Immature natural killer cell (primary cell): ENCODE data around the gene XIRP2. TPM values are rescaled to one million over a fixed set of nuclear protein-coding genes. Genes with fewer than 3 reads are reported as not detected.

Experiments used
- DNase-seq, 3 donors: peaks; one replicate each; pipeline ENCODE4 v3.0.0; 2022; ENCODE audit warnings: mixed read lengths in 1 of 3
- H3K27ac Mint-ChIP-seq, 6 donors: one replicate each; pipeline ENCODE4 v1.8.0; 2020; ENCODE audit warnings: mixed read lengths in 6 of 6, mild to moderate bottlenecking in 5 of 6, inconsistent platforms in 4 of 6, moderate library complexity in 3 of 6
- H3K27me3 Mint-ChIP-seq, 3 donors: one replicate each; pipeline ENCODE4 v1.8.0; 2020 to 2021; ENCODE audit warnings: low read depth in 3 of 3, mild to moderate bottlenecking in 3 of 3, mixed read lengths in 3 of 3, moderate library complexity in 3 of 3, inconsistent platforms in 1 of 3
- H3K36me3 Mint-ChIP-seq, 3 donors: one replicate each; pipeline ENCODE4 v1.8.0; 2020; ENCODE audit warnings: mixed read lengths in 3 of 3, inconsistent platforms in 2 of 3, mild to moderate bottlenecking in 2 of 3
- H3K4me1 Mint-ChIP-seq, 2 donors: one replicate each; pipeline ENCODE4 v1.8.0; 2020; ENCODE audit warnings: inconsistent platforms in 2 of 2, mild to moderate bottlenecking in 2 of 2, mixed read lengths in 2 of 2, moderate library complexity in 1 of 2
- H3K4me3 Mint-ChIP-seq, 5 donors: one replicate each; pipeline ENCODE4 v1.8.0; 2020; ENCODE audit warnings: mild to moderate bottlenecking in 5 of 5, mixed read lengths in 5 of 5, inconsistent platforms in 3 of 5, moderate library complexity in 3 of 5
- H3K9me3 Mint-ChIP-seq, 6 donors: one replicate each; pipeline ENCODE4 v1.8.0; 2020; ENCODE audit warnings: mild to moderate bottlenecking in 6 of 6, mixed read lengths in 6 of 6, inconsistent platforms in 4 of 6, moderate library complexity in 3 of 6
- polyA plus RNA-seq, 3 donors: library from polyadenylated mRNA; unstranded; fragments of 300-500 nt; fragmentation: Illumina TruSeq; gene quantifications; one replicate each; pipeline ENCODE4 v1.2.3, GENCODE V29; 2021

Gene XIRP2
- polyA plus RNA-seq = under 1 TPM in 1 of 3 donors, not detected in 2; 0.08 TPM

DNA sequence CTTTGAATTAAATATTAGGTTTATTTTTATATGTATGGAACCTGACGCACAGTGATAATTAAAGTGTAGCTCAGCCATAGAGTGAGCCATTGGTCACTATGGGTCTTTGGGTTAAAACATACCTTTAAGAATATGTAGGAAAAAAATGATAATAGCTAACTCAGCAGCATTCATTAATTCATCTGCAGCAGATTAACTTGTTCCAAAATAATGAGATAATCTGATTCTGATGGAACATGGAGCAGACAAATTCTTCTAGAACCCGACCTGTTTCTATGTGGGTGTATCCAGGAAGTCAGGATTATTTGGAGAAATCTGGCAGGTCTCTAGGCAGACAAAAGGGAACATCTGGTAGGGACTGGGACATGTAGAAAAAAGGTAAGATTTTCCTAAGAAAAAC is at the start of gene XIRP2:
Gene XIRP2 (plus strand): TSS at position 301 of the 400 bp plus-strand sequence. CDS start 15,003 bp downstream, outside the sequence.
- no peaks in the 10 kb centered on the region for H3K27me3 Mint-ChIP-seq
- H3K4me3 Mint-ChIP-seq = no peak within 1 kb of the TSS
- no peak for DNase-seq
- no peaks in the 10 kb centered on the region for H3K4me1 Mint-ChIP-seq
- H3K27ac Mint-ChIP-seq = no peak within 1 kb of the TSS
- peaks cover 0 to 23% (median 10%) of the 10 kb centered on the region in 6 donors for H3K9me3 Mint-ChIP-seq
- H3K36me3 Mint-ChIP-seq = no peaks in the 10 kb centered on the region

DNA sequence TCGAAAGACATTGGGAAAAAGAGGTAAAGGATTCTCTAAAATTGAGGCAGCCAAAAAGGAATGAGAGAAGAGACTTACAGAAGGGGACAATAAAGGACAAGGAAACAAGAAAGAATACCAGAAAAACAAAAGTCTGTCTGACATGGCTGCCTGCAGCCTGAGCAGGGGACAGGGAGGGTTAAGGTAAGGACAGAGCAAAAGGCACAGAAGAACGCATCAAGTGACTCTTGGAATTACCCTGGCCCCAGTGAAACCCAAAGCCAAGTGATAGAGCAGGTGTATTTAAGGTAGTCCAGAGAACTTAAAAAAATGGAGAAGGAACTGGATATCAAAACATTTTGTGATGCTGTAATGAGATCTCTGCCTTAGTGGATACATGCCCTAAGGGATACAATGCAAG is 47.1 kb upstream of the XIRP2 start:
- H3K4me3 Mint-ChIP-seq = no peak overlapping the region
- no peak overlapping the region for H3K27ac Mint-ChIP-seq
- H3K4me1 Mint-ChIP-seq = no peaks in the 10 kb centered on the region
- H3K36me3 Mint-ChIP-seq = no peaks in the 10 kb centered on the region
- peaks cover 0 to 1% (median 0%) of the 10 kb centered on the region in 3 donors for H3K27me3 Mint-ChIP-seq
- no peak for DNase-seq
- H3K9me3 Mint-ChIP-seq = peaks cover 10 to 34% (median 14%) of the 10 kb centered on the region in 6 donors

GRCh38 chr2:166841679-166842078 is 46.6 kb upstream of the XIRP2 start:
- Mint-ChIP-seq H3K4me3 (no peak overlapping the region), H3K27ac (no peak overlapping the region), H3K36me3 (peaks cover 0 to 3% (median 0%) of the 10 kb centered on the region in 3 donors), H3K27me3 (peaks cover 0 to 1% (median 0%) of the 10 kb centered on the region in 3 donors), H3K9me3 (peaks cover 14 to 39% (median 18%) of the 10 kb centered on the region in 6 donors), H3K4me1 (no peaks in the 10 kb centered on the region)
- no peak for DNase-seq

DNA sequence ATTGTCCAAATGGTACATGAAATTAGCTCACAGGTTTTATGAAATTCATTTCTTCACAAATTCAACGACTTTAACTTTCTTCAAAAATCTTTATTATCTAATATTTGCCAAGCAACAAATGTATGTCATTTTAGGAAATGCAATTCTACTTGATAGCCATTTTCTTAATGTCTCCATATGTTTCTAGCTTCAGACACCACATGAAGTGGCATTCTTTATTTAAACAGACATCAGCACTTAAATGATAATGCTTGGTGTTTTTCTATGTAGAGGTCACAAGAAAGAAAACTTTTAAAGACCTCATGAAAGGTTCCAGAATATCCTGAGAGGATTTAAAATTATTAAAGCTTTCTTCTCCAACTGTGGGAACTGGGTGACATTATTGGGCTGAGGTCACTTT is 44.2 kb upstream of the XIRP2 start:
- Mint-ChIP-seq H3K27ac (no peak overlapping the region), H3K4me3 (no peak overlapping the region), H3K4me1 (no peaks in the 10 kb centered on the region), H3K36me3 (peaks cover 0 to 3% (median 0%) of the 10 kb centered on the region in 3 donors), H3K9me3 (peaks cover 13 to 57% (median 29%) of the 10 kb centered on the region in 6 donors), H3K27me3 (no peaks in the 10 kb centered on the region)
- no peak for DNase-seq

DNA sequence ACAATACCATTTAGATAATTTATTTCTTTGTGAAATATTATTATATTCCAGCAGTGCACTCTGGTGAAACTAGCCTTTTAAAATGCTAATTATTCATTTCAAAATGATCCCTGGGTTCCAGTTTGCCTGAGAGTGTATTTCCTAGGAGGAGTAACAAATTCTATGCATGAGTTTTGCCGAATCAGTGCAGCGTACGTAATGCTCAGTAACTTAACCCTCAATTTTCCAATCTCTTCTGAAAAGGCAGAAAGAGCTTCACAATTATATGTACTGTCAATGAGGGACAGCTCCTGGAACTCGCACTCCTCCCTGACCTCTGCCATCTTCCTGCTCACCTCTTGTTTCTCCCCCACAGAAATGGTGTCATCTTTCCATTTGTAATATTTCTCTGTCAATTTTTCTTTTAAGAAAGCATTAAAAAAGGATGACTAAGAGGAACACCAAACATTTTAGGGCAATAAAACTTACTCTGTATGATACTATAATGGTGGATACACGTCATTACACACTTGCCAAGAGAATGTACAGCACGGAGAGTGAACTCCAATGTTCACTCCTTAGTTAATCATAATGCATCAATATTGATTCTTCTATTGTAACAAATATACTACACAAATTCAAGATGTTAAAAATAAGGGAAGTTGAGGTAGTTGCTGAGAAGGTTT is 25.7 kb upstream of the XIRP2 start:
- Mint-ChIP-seq H3K27ac (no peak overlapping the region), H3K9me3 (peaks cover 7 to 20% (median 11%) of the 10 kb centered on the region in 6 donors), H3K4me1 (no peaks in the 10 kb centered on the region), H3K27me3 (no peaks in the 10 kb centered on the region), H3K4me3 (no peak overlapping the region), H3K36me3 (no peaks in the 10 kb centered on the region)
- no peak for DNase-seq

DNA sequence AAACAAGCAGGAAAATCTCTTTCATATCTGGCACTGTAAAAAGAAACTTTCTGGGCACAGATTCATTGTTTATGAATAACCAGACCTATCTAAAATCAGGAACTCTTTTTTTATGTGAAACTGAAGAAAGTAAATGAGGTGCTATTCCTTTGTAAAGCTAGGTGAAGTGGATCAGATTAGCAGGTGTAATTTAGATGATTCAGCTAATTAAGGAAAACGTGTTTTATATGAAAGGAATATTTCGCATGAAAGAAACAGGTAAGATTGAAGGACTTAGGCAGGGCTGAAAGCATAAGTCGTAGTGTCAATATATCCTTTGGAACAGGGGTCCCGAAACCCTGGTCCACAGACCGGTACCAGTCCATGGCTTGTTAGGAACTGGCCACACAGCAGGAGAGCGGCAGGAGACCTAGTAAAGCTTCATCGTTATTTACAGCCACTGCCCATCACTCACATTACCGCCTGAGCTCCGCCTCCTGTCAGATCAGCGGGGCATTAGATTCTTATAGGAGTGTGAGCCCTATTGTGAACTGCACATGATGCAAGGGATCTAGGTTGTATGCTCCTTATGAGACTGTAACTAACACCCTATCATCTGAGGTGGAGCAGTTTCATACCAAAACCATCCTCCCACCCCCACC is 20.3 kb upstream of the XIRP2 start:
- DNase-seq = no peak
- no peak overlapping the region for H3K4me3 Mint-ChIP-seq
- peaks cover 6 to 30% (median 13%) of the 10 kb centered on the region in 6 donors for H3K9me3 Mint-ChIP-seq
- H3K27me3 Mint-ChIP-seq = no peaks in the 10 kb centered on the region
- no peak overlapping the region for H3K27ac Mint-ChIP-seq
- no peaks in the 10 kb centered on the region for H3K36me3 Mint-ChIP-seq
- H3K4me1 Mint-ChIP-seq = no peaks in the 10 kb centered on the region

DNA sequence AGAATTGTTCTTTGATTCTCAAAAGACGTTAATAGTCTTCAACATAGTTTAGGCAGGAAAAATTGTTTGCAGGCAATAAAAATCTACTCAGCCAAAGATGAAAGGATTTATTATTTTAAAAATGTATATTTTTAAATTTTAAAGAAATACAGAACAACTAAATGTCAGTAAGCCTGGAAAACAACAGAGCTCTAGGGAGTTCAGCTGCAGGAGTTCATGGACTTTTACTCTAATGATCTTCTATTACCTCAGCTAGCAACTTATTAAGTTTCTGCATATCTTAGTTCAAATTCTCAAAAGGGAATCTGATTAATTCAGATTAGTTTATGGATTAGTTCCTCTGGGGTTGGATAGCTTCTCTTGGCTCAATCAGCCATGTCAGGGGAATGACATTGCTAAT is 17.9 kb upstream of the XIRP2 start:
- Mint-ChIP-seq H3K4me3 (no peak overlapping the region), H3K9me3 (peaks cover 6 to 30% (median 9%) of the 10 kb centered on the region in 6 donors), H3K27me3 (no peaks in the 10 kb centered on the region), H3K27ac (no peak overlapping the region), H3K4me1 (no peaks in the 10 kb centered on the region), H3K36me3 (no peaks in the 10 kb centered on the region)
- no peak for DNase-seq

DNA sequence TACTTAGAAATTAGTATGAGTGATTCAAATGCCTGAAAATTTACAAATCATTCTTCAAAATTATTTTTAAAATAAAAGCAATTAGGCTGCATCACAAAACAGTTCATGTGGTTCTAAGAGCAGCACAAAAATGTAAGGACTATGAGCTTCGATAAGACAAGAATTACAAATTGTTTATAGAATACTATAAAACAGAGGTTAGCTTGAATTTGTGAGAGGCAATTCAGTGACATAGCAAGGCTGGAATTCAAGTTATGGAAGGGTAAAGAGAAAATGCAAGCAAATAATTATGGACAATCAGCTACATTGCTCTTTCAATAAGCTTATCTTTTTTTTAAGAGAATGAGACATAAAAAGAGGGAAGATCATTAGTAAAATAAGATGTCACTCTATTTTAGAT is 7.1 kb upstream of the XIRP2 start:
- Mint-ChIP-seq H3K4me1 (no peaks in the 10 kb centered on the region), H3K27ac (no peak overlapping the region), H3K9me3 (peaks cover 6 to 21% (median 8%) of the 10 kb centered on the region in 6 donors), H3K36me3 (no peaks in the 10 kb centered on the region), H3K4me3 (no peak overlapping the region), H3K27me3 (no peaks in the 10 kb centered on the region)
- DNase-seq = no peak

DNA sequence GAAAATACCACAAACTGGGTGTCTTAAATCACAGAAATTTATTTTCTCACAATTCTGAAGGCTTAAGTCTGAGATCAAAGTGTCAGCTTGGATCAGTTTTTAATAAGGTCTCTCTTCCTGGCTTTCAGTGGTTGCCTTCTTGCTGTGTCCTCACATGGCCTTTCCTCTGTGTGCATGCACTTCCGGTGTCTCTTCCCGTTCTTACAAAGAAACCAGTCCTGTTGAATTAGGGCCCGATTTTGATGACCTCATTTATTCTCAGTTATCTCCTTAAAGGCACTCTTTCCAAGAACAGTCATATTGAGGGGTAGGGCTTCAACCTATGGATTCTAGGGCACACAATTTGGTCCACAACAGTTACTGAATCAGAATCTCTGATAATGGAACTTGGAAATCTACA is 5.4 kb upstream of the XIRP2 start:
- DNase-seq = no peak

DNA sequence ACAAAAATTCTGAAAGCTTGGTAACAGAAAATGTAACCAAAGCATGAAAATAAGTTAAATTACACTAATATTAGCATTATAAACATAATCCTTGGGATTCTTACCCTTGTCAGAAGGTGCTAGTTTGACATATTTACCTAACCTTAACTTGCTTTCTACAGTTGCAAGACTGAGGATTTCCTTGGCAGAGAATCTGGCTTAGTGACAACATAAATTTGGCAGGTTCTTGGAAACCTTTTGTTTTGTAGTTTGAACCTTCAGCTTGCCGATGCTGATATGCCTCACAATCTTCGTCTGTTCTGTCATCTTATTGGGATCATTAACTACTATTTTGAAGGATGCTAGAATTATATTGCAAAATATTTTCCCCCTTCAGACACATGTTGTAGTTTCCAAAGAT is 3.4 kb downstream of the XIRP2 start:
- H3K36me3 Mint-ChIP-seq = no peaks in the 10 kb centered on the region
- no peaks in the 10 kb centered on the region for H3K4me1 Mint-ChIP-seq
- no peak overlapping the region for H3K4me3 Mint-ChIP-seq
- DNase-seq = no peak
- H3K27ac Mint-ChIP-seq = no peak overlapping the region
- peaks cover 0 to 4% (median 0%) of the 10 kb centered on the region in 3 donors for H3K27me3 Mint-ChIP-seq
- peaks cover 0 to 19% (median 9%) of the 10 kb centered on the region in 6 donors for H3K9me3 Mint-ChIP-seq

More for the DNA sequence above, 5.4 kb upstream of the XIRP2 start:
- no peak overlapping the region for H3K4me3 Mint-ChIP-seq
- no peaks in the 10 kb centered on the region for H3K4me1 Mint-ChIP-seq
- H3K9me3 Mint-ChIP-seq = peaks cover 3 to 23% (median 9%) of the 10 kb centered on the region in 6 donors
- H3K27ac Mint-ChIP-seq = no peak overlapping the region
- no peaks in the 10 kb centered on the region for H3K36me3 Mint-ChIP-seq
- H3K27me3 Mint-ChIP-seq = no peaks in the 10 kb centered on the region

DNA sequence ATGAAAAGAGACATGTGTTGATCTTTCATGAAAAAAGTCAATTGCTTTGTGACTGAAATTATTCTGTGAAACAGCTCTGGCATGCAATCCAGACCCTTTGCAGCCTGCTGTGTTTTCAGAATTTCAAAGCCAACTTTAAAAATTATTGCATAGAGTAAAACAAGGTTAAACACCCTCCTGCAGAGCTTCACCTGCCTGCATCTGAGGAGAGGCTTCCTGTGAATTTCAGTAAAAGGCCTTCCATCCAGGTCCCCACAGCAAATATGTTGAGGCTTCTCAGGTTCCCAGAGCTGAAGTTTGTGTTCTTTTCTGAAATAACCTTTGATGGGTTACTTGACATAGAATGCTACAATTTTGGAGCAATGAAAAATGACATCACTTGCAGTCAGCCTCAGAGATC is 4.1 kb downstream of the XIRP2 start:
- DNase-seq = no peak
- Mint-ChIP-seq H3K27ac (no peak overlapping the region), H3K4me3 (no peak overlapping the region), H3K9me3 (peaks cover 0 to 18% (median 8%) of the 10 kb centered on the region in 6 donors), H3K4me1 (no peaks in the 10 kb centered on the region), H3K27me3 (peaks cover 0 to 4% (median 0%) of the 10 kb centered on the region in 3 donors), H3K36me3 (no peaks in the 10 kb centered on the region)

- no peak for DNase-seq
Measured at GRCh38 chr2:166895243-166895642, 7.0 kb downstream of the XIRP2 start.

GRCh38 chr2:166897666-166898065 is 9.4 kb downstream of the XIRP2 start:
- H3K27me3 Mint-ChIP-seq = peaks cover 0 to 4% (median 0%) of the 10 kb centered on the region in 3 donors
- H3K4me3 Mint-ChIP-seq = no peak overlapping the region
- peaks cover 3 to 18% (median 8%) of the 10 kb centered on the region in 6 donors for H3K9me3 Mint-ChIP-seq
- H3K4me1 Mint-ChIP-seq = no peaks in the 10 kb centered on the region
- no peak for DNase-seq
- no peak overlapping the region for H3K27ac Mint-ChIP-seq
- no peaks in the 10 kb centered on the region for H3K36me3 Mint-ChIP-seq

More at GRCh38 chr2:166895243-166895642, 7.0 kb downstream of the XIRP2 start:
- H3K4me1 Mint-ChIP-seq = no peaks in the 10 kb centered on the region
- no peak overlapping the region for H3K27ac Mint-ChIP-seq
- peaks cover 2 to 18% (median 7%) of the 10 kb centered on the region in 6 donors for H3K9me3 Mint-ChIP-seq
- peaks cover 0 to 4% (median 0%) of the 10 kb centered on the region in 3 donors for H3K27me3 Mint-ChIP-seq
- H3K4me3 Mint-ChIP-seq = no peak overlapping the region
- no peaks in the 10 kb centered on the region for H3K36me3 Mint-ChIP-seq

GRCh38 chr2:166899676-166900075 is 11.4 kb downstream of the XIRP2 start:
- Mint-ChIP-seq H3K4me3 (no peak overlapping the region), H3K27me3 (peaks cover 0 to 2% (median 0%) of the 10 kb centered on the region in 3 donors), H3K9me3 (peaks cover 3 to 15% (median 10%) of the 10 kb centered on the region in 6 donors), H3K36me3 (no peaks in the 10 kb centered on the region), H3K4me1 (no peaks in the 10 kb centered on the region), H3K27ac (no peak overlapping the region)
- DNase-seq = no peak
